ENCODE results near the gene GABRR1. TPM values are rescaled to one million over a fixed set of nuclear protein-coding genes. Genes with fewer than 3 reads are reported as not detected.

Gene GABRR1
- total RNA-seq (not detected), polyA plus RNA-seq (not detected)
- long read RNA-seq, donor 1: 0 reads
- long read RNA-seq, donor 2: 0 reads

DNA sequence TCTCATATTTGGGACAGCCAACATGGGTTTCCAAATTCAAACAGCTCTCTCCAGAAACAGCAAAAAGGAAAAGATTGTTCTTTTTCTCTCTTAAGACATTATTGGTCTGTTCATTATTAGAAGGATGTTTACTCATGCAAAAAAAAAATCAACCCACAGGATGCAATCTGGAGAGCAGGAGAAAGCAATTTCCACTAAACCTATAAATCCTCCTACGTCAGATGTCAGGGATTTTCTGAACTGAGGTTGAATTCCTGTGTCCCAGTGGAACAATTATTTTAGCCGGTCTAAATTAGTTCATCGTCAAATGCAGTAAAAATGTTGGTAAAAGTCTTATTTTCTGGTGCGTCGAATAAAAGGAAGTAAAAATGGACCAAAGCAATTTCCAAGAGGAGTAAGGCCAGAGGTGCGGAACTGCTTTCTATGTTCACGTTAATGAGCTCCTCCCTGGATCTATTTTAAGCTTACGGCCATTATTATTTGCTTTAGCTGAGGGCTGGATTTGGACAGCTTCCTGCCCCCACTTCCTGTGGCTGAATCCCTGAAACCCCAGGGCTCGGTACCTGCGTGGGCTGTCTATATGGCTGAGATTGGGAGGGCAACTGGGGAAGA lies at the start of gene GABRR1:
Gene GABRR1, minus strand, starts transcription at position 60 of the 612 bp plus-strand sequence. Its CDS starts 36 bp downstream, at position 24.
- no peaks in the 10 kb centered on the region for H3K9me3 ChIP-seq
- TF ChIP-seq POLR2A (IDR thresholded peaks at IDR 0.05): no peak
- no peak for TF ChIP-seq POLR2AphosphoS5 (IDR thresholded peaks at IDR 0.05)
- TF ChIP-seq, protein P1, sequence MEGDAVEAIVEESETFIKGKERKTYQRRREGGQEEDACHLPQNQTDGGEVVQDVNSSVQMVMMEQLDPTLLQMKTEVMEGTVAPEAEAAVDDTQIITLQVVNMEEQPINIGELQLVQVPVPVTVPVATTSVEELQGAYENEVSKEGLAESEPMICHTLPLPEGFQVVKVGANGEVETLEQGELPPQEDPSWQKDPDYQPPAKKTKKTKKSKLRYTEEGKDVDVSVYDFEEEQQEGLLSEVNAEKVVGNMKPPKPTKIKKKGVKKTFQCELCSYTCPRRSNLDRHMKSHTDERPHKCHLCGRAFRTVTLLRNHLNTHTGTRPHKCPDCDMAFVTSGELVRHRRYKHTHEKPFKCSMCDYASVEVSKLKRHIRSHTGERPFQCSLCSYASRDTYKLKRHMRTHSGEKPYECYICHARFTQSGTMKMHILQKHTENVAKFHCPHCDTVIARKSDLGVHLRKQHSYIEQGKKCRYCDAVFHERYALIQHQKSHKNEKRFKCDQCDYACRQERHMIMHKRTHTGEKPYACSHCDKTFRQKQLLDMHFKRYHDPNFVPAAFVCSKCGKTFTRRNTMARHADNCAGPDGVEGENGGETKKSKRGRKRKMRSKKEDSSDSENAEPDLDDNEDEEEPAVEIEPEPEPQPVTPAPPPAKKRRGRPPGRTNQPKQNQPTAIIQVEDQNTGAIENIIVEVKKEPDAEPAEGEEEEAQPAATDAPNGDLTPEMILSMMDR (IDR thresholded peaks at IDR 0.05 in 8 of 11, conservative IDR thresholded peaks at IDR 0.05 in 3 of 11): no peak
- intact Hi-C loops (cut with DNase I; ENCODE audit: low total_unique reads): no loop called here
- no peak for DNase-seq
- H3K4me1 ChIP-seq: peaks cover 0 to 10% (median 0%) of the 10 kb centered on the region in 6 donors
- 15 to 27% (median 16%) methylated on average over 10 of the region's 10 CpGs for WGBS, 5 donors
- no peaks in the 10 kb centered on the region for H3K27me3 ChIP-seq (replicated peaks in 1 of 7)
- peak within 1 kb of the TSS in 1 of 8 donors; percentile 8 for H3K4me3 ChIP-seq
- H3K27ac ChIP-seq: no peak within 1 kb of the TSS
- no peaks in the 10 kb centered on the region for H3K36me3 ChIP-seq

GRCh38 chr6:89264296-89264695 lies 47.1 kb upstream of the GABRR1 start:
- Histone ChIP-seq H3K4me3 (no peak overlapping the region), H3K9me3 (no peaks in the 10 kb centered on the region), H3K27me3 (replicated peaks in 1 of 7) (no peaks in the 10 kb centered on the region), H3K27ac (no peak overlapping the region), H3K4me1 (peaks cover 0 to 9% (median 6%) of the 10 kb centered on the region in 6 donors), H3K36me3 (no peaks in the 10 kb centered on the region)
- WGBS, 5 donors: 96 to 97% (median 96%) methylated on average over 20 of the region's 20 CpGs
- TF ChIP-seq, protein P1 (IDR thresholded peaks at IDR 0.05 in 8 of 11, conservative IDR thresholded peaks at IDR 0.05 in 3 of 11): no peak
- TF ChIP-seq POLR2AphosphoS5 (IDR thresholded peaks at IDR 0.05): no peak
- no peak for TF ChIP-seq POLR2A (IDR thresholded peaks at IDR 0.05)
- intact Hi-C loops (cut with DNase I; ENCODE audit: low total_unique reads): no loop called here
- no peak for DNase-seq

- H3K4me3 ChIP-seq: no peak overlapping the region
- no peaks in the 10 kb centered on the region for H3K36me3 ChIP-seq
- DNase-seq: no peak
- peaks cover 0 to 9% (median 6%) of the 10 kb centered on the region in 6 donors for H3K4me1 ChIP-seq
- intact Hi-C loops (cut with DNase I; ENCODE audit: low total_unique reads): no loop called here
- no peak for TF ChIP-seq POLR2AphosphoS5 (IDR thresholded peaks at IDR 0.05)
- TF ChIP-seq POLR2A (IDR thresholded peaks at IDR 0.05): no peak
- TF ChIP-seq, protein P1 (IDR thresholded peaks at IDR 0.05 in 8 of 11, conservative IDR thresholded peaks at IDR 0.05 in 3 of 11): no peak
- no peak overlapping the region for H3K27ac ChIP-seq
- whole genome bisulfite sequencing, 5 donors: 13 to 38% (median 25%) methylated on average over 5 of the region's 5 CpGs
- no peaks in the 10 kb centered on the region for H3K9me3 ChIP-seq
- H3K27me3 ChIP-seq (replicated peaks in 1 of 7): no peaks in the 10 kb centered on the region
Observed at GRCh38 chr6:89260832-89261231, 43.7 kb upstream of the GABRR1 start.

DNA sequence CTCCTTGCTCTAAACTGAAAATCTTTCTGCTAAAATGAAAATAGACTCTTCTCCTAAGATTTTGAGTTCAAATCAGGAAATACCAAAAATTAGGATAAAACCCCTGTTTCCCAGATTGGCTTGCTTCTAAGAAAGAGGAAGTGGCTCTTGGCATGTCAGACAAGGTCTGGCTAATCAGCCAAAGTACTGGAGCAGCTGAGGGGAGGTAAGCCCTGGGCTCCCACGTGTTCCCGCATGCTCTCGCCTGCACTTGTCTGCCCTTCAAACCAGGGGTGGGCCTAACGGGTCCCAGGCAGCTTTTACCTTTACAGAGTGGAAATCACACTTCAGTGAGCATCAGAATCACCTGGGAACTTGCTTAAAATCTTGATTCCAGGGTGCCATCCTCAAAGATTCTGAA lies 43.2 kb upstream of the GABRR1 start:
- H3K9me3 ChIP-seq: no peaks in the 10 kb centered on the region
- no peak overlapping the region for H3K4me3 ChIP-seq
- DNase-seq: no peak
- no peaks in the 10 kb centered on the region for H3K27me3 ChIP-seq (replicated peaks in 1 of 7)
- no peaks in the 10 kb centered on the region for H3K36me3 ChIP-seq
- TF ChIP-seq, protein P1 (IDR thresholded peaks at IDR 0.05 in 8 of 11, conservative IDR thresholded peaks at IDR 0.05 in 3 of 11): no peak
- TF ChIP-seq POLR2AphosphoS5 (IDR thresholded peaks at IDR 0.05): no peak
- no peak for TF ChIP-seq POLR2A (IDR thresholded peaks at IDR 0.05)
- WGBS, 5 donors: 25 to 59% (median 30%) methylated on average over 4 of the region's 4 CpGs
- peaks cover 0 to 9% (median 6%) of the 10 kb centered on the region in 6 donors for H3K4me1 ChIP-seq
- H3K27ac ChIP-seq: no peak overlapping the region
- intact Hi-C loops (cut with DNase I; ENCODE audit: low total_unique reads): no loop called here
